Inflammatory macrophage treated with lipopolysaccharide for 4 hours (primary cell): ENCODE data around the gene KRTAP4-11.
"Not testable (repeated sequence)": the region's sequence is repeated elsewhere in the genome, so short reads cannot be mapped to it uniquely, and the experiment has no call there.

Source experiments
- DNase-seq: peaks from one replicate; pipeline ENCODE4 v3.0.0-alpha.2; 2020

Gene KRTAP4-11

DNA sequence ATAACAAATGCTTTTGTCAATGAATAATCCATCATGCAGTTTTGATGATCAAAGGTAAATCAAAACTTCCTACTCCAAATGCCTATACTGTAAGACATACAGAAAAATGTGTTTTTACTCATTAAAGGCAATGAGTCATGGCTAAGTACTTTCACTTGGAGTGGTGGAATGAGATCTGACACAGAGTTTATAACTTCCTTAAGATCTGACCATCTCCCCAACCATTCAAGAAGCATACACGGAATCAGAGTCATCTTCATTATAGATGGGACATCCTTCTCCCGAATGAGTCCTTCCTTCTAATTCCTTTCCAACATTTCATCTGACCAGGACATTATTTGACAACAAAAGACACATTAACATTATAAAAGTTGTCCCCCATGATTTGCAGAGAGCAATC is 34.7 kb downstream of the KRTAP4-11 start:
- DNase-seq = not testable (repeated sequence)

DNA sequence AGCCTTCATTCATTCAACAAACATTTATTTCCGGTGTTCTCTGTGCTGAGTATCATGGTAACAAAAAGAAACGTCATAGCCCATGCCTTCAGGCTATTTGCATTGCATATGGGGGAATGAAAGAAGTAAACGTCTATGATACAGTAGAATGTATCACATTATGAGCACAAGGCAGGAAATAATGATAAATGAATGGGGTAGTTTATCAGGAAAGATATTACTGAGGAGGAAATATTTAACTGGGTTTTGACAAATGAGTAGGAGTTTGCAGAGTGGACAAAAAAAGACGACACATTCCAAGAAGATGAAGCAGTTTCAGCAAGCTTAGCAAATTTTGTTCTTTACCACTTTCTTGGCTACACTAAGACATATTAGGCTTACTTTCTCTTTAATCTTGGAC is 35.5 kb downstream of the KRTAP4-11 start:
- no peak for DNase-seq

DNA sequence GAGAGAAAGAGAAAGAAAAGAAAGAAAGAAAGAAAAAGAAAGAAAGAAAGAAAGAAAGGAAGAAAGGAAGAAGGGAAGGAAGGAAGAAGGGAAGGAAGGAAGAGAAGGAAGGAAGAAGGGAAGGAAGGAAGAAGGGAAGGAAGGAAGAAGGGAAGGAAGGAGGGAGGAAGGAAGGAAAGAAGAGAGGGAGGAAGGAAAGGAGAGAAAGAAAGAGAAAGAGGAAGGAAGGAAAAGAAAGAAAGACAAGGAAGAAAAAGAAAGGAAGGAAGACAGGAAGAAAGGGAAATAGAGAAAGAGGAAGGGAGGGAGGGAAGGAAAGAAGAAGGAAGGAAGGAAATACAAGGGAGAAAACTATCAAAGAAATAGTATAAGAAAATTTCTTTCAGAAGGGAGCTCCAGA is 41.4 kb downstream of the KRTAP4-11 start:
- DNase-seq = no peak

DNA sequence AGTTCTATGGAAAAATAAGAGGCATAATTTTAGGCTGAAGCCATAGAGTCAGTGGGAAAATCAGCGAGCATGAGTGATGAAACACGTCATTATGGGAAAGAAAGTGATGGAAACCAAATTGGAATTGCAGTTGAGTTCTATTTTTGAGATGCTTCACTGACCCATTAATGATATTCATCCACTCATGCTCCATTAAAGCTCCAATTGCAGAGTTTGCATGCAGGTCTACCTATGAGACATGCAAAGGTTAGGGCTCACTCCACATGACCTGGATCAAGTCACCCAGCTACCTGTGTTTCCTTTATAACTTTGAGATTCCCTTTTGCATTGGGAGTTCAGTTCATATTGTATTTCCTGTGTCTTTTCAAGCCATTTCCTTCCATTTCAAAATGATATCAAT is 44.5 kb downstream of the KRTAP4-11 start:
- no peak for DNase-seq

DNA sequence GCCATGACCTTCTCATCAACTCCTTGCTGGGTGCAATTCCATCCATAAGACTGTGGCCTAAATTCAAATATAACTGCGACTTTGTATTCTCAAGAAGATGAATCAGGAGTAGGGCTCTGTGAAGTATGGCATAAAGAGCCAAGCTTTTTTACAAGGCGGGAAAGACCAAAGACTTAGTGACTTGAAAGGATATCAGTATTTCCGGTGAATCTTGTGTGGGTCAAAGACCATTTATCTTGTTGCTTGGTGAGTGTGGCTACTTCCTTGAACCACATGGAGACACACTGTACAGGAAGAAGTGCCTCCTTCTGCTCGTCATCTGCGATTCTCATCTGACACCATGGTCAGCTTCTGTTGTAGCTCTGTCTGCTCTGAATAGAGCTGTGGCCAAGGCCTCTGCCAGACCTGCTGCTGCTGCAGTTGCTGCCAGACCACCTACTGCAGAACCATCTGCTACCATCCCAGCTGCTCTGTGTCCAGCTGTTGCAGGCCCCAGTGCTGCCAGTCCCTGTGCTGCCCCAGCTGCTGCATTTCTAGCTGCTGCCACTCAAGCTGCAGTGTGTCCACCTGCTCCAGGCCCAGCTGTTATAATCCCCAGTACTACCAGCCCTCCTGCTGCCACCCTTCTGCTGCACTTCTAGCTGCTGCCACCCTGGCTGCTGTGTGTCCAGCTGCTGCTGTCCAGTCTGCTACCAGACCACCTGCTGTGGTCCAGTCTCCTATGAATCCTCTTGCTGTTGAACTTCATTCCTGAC is 46.4 kb downstream of the KRTAP4-11 start:
- DNase-seq = no peak

DNA sequence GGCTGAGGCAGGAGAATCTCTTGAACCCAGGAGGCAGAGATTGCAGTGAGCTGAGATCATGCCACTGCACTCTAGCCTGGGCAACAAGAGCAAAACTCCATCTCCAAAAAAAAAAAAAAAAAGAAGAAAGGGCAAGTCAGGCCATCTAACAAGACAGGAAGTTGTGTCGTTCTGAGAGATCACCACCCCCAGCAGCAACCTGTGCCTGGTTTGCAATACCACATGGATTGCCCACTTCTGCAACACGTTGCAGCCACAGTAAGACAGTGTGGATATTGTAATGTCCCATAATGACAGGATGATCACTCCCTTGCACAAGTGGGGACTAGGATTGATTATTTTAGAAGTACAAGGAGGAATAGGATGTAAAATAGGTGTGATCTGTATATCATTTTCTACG is 49.1 kb downstream of the KRTAP4-11 start:
- DNase-seq = no peak

DNA sequence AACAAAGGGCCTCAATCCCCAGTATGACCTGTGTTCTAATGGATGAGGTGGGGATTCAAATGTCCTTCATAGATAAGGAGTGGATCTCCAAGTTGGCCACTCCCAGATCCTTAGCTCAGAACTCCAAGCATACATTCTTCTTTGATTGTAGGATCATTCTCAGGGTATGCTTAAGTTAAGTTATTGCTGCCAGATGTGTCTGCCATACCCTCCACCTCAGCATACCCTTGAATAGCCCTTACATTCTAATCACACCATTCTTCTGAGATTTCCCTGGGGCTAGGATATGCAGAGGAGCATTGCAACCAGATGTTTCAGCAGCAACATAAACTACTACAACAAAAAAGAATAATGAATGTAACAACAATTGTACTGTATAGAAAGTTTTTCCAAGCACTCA is 50.9 kb downstream of the KRTAP4-11 start:
- no peak for DNase-seq
